ENCODE measurements around the gene PEX16.

PEX16 gene

GRCh38 chr11:45895553-45896259, 22.0 kb downstream of the PEX16 start:
- TF ChIP-seq REST (IDR thresholded peaks at IDR 0.05; ENCODE audit: insufficient read depth in 1 of 2, low read depth in 2 of 2, low read length in 2 of 2): no peak
- no peak for TF ChIP-seq POLR2AphosphoS5 (IDR thresholded peaks at IDR 0.05; ENCODE audit: low read depth, low read length)
- no peak for TF ChIP-seq SIN3A (IDR thresholded peaks at IDR 0.05; ENCODE audit: borderline replicate concordance, insufficient read depth, low read length)
- no peak for TF ChIP-seq FOXP2 (optimal IDR thresholded peaks at IDR 0.05; ENCODE audit: borderline replicate concordance, extremely low read depth, extremely low read length, insufficient read depth)
- no peak for TF ChIP-seq TAF1 (IDR thresholded peaks at IDR 0.05; ENCODE audit: borderline replicate concordance, insufficient read depth, low read length)

GRCh38 chr11:45894555-45895247, 23.0 kb downstream of the PEX16 start:
- no peak for TF ChIP-seq POLR2AphosphoS5 (IDR thresholded peaks at IDR 0.05; ENCODE audit: low read depth, low read length)
- no peak for TF ChIP-seq REST (IDR thresholded peaks at IDR 0.05; ENCODE audit: insufficient read depth in 1 of 2, low read depth in 2 of 2, low read length in 2 of 2)
- no peak for TF ChIP-seq FOXP2 (optimal IDR thresholded peaks at IDR 0.05; ENCODE audit: borderline replicate concordance, extremely low read depth, extremely low read length, insufficient read depth)
- no peak for TF ChIP-seq TAF1 (IDR thresholded peaks at IDR 0.05; ENCODE audit: borderline replicate concordance, insufficient read depth, low read length)
- TF ChIP-seq SIN3A (IDR thresholded peaks at IDR 0.05; ENCODE audit: borderline replicate concordance, insufficient read depth, low read length): no peak

GRCh38 chr11:45892856-45893255, 24.8 kb downstream of the PEX16 start:
- TF ChIP-seq TAF1 (IDR thresholded peaks at IDR 0.05; ENCODE audit: borderline replicate concordance, insufficient read depth, low read length) (no peak), POLR2AphosphoS5 (IDR thresholded peaks at IDR 0.05; ENCODE audit: low read depth, low read length) (no peak)

- TF ChIP-seq POLR2AphosphoS5 (IDR thresholded peaks at IDR 0.05; ENCODE audit: low read depth, low read length) (no peak), REST (IDR thresholded peaks at IDR 0.05; ENCODE audit: insufficient read depth in 1 of 2, low read depth in 2 of 2, low read length in 2 of 2) (no peak), FOXP2 (optimal IDR thresholded peaks at IDR 0.05; ENCODE audit: borderline replicate concordance, extremely low read depth, extremely low read length, insufficient read depth) (no peak), TAF1 (IDR thresholded peaks at IDR 0.05; ENCODE audit: borderline replicate concordance, insufficient read depth, low read length) (no peak), SIN3A (IDR thresholded peaks at IDR 0.05; ENCODE audit: borderline replicate concordance, insufficient read depth, low read length) (no peak)
These were observed 26.7 kb downstream of the PEX16 start for GRCh38 chr11:45890886-45891550.

GRCh38 chr11:45889966-45890365, 27.7 kb downstream of the PEX16 start:
- TF ChIP-seq POLR2AphosphoS5 (IDR thresholded peaks at IDR 0.05; ENCODE audit: low read depth, low read length) (no peak), FOXP2 (optimal IDR thresholded peaks at IDR 0.05; ENCODE audit: borderline replicate concordance, extremely low read depth, extremely low read length, insufficient read depth) (no peak), TAF1 (IDR thresholded peaks at IDR 0.05; ENCODE audit: borderline replicate concordance, insufficient read depth, low read length) (no peak), REST (IDR thresholded peaks at IDR 0.05; ENCODE audit: insufficient read depth in 1 of 2, low read depth in 2 of 2, low read length in 2 of 2) (no peak), SIN3A (IDR thresholded peaks at IDR 0.05; ENCODE audit: borderline replicate concordance, insufficient read depth, low read length) (no peak)
